ENCODE results near the gene TMEM141.

GRCh38 chr9:136773386-136774044 is 17.6 kb upstream of the TMEM141 start:
- TF ChIP-seq, protein P1, sequence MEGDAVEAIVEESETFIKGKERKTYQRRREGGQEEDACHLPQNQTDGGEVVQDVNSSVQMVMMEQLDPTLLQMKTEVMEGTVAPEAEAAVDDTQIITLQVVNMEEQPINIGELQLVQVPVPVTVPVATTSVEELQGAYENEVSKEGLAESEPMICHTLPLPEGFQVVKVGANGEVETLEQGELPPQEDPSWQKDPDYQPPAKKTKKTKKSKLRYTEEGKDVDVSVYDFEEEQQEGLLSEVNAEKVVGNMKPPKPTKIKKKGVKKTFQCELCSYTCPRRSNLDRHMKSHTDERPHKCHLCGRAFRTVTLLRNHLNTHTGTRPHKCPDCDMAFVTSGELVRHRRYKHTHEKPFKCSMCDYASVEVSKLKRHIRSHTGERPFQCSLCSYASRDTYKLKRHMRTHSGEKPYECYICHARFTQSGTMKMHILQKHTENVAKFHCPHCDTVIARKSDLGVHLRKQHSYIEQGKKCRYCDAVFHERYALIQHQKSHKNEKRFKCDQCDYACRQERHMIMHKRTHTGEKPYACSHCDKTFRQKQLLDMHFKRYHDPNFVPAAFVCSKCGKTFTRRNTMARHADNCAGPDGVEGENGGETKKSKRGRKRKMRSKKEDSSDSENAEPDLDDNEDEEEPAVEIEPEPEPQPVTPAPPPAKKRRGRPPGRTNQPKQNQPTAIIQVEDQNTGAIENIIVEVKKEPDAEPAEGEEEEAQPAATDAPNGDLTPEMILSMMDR (IDR thresholded peaks at IDR 0.05; ENCODE audit: extremely low read depth in 1 of 2, insufficient read depth in 1 of 2, low read depth in 1 of 2, low read length in 2 of 2) = no peak
- TF ChIP-seq EZH2 (IDR thresholded peaks at IDR 0.05; ENCODE audit: borderline replicate concordance, low read depth, low read length, severe bottlenecking) = no peak

All from endothelial cell of umbilical vein (primary cell).